NOMO-1 (cell line): ENCODE data around the gene XDH.

Experiments
- DNase-seq, 2 experiments: peaks; one replicate each; lab custom pipeline; 2025; ENCODE audit not compliant: unreplicated experiment in 2 of 2; lab: John Stamatoyannopoulos, UW

Gene XDH

DNA sequence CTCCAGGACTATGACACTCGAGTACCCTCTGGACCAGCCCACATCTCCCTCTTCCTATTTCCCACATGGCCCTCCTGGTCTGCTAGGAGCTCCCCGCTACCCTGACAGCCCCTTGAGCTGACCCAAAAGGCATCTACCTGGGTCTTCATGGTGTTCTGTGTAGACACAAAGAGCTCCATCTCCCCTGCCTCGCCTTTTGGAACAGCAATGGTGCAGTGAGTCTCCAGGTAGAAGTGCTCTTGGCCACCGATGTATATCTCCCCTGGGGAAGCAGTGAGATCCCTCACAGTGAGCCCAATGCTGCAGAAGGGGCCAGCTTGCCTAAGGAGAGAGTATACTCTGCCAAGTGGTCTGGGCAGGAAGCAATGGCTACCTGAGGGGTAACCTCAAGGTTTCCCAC lies 47.8 kb downstream of the XDH start:
- no peak for DNase-seq

DNA sequence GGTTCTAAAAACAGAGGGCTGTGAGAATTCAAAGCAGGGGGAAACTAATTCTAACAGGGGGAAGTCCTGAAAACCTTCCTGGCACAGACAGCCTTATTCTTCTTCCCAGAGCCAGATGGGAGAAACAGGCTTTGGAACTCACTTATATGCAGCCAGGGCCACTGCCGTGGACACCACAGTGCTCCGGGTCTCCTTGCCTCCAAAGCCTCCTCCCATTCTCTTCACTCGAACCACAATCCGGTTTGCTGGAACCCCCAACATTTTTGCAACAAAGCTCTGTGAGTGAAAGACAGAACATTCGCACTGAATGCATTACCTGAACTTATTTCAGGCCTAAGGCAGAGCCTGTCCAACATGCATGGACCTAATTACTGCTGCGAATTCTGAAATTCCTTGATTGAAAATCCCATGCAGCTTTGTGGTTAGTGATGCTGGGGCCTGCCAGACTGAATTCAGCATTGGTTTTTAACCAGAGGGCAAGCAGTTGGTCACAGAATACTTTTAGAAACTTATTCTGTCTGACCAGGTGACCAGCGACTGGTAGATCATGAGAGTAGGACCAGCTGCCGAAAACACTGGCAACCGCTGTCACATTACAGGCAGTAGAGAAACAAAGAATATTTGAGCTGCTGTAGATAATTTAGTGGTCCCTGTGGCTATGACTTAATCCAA lies 48.6 kb downstream of the XDH start:
- no peak for DNase-seq

DNA sequence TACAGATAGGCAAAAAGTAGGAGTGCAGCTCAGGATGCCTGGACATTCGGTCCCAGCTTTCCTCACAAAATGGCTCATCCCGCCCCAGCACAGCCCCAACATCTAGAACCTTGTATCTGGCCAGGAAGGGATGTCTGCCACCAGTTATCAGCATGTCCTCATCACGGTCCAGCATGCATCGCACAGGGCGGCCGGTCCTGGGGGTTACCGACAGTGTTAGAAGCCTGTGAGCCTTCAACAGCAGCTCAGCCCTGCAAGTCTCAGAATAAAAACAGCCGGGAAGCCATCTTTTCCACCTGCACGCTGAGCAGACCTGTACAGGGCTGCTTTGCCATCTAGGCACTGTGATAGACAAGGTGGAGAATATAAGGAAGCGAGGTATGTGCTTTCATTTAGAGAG lies 49.2 kb downstream of the XDH start:
- DNase-seq = no peak

DNA sequence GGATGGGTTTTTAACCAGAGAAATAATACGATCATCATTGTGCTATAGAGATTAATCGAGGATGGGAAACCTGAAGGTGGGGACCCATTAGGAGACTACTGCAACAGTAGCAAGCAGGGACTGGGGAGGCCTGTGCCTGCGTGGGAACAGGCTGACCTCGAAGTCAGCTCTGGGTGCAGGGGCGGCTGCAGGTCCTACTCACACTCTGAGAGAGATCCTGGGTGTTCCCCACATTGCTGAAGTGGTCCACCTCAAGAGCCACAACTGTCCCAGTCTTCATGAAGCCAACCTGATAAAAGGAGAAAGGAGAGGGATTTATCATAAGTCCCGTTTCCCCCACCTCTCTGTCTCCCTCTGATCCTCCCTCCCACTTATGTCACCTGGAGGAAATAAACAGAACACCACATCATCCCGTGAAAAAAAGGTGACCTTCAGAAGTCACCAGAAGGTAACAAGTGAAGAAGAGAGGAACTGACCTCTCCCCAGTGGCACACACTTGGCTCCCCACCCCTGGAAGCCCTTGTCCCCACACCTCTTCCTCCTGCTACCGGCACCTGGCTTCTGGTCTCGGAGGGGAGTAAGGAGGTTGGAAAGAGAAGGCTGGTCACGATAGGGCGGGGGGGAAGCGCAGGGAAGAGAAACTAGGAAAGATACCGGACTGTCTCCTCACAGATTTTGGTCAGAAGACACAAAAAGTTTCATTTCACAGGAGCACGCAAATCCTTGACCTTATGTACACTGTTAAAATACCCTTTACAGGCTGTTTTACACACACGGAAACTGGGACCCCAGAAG lies 50.4 kb downstream of the XDH start:
- no peak for DNase-seq

DNA sequence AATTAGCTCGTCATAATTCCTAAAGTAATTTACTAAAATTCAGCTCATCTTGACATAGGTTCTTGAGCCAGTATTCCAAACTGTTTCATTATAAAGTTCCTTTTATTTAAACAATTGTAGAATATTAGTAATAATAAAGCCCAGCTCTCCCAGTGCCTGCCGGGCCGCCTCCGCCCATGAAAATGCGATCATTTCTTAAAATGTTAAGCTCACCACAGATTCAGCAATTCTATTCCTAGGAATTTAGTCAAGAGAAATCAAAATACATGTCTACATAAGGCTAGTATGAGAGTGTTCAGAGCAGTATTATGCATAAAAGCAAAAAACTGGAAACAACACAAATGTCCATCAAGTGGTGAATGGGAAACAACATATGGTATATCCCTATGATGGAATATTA lies 52.0 kb downstream of the XDH start:
- DNase-seq = no peak

DNA sequence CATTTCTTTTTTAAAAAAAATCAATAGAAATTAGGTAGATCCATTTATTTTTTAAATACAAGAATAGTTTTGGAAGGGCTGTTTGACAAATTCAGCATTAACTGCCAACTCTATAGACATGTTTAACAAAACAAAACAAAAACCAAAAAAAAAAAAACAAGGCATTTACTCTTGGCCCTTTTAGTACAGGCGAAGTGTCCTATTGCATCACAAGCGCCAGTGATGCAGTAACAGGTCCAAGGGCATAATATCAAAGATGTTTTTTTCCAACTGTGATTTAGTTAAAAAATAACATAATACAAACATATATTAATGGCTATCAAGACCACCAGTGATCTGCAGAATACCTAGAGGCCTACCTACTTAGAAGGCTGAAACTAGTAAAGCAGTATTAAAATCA lies 55.3 kb downstream of the XDH start:
- no peak for DNase-seq

DNA sequence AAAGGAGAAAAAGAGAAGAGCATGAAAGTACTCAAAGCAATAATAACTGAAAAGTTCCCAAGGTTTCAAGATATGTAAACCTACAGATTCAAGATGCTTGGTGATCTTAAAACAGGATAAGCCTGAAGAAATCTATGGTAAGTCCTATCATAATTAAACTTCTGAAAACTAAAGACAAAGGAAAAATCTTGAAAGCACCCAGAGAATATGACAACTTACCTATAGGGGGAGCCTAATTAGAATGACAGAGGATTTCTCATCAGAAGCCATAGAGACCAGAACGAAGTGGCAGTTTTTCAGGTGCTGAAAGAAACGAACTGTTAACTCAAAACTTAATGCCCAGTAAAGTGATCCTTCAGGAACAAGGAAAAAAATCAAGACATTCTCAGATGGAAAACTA lies 59.7 kb downstream of the XDH start:
- DNase-seq = peak in 1 of 2 experiments; percentile 13

DNA sequence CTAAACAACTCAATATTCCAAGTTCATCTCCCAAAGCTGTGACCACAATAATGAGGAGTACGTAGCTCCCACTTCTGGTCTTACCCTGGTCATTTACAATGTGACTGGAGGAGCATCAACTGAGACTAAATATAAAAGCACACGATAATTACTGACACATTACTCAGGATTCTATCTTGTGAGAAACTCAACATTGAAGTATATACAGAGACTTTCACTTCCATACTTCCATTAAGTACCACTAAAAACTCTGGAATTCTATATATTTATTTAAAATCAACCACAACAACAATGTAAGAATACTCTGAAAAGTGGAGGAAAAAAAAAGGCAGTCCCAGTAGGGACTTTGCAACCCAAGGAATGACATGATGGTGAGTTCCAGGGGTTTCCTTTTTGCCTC lies 61.4 kb downstream of the XDH start:
- DNase-seq = no peak

DNA sequence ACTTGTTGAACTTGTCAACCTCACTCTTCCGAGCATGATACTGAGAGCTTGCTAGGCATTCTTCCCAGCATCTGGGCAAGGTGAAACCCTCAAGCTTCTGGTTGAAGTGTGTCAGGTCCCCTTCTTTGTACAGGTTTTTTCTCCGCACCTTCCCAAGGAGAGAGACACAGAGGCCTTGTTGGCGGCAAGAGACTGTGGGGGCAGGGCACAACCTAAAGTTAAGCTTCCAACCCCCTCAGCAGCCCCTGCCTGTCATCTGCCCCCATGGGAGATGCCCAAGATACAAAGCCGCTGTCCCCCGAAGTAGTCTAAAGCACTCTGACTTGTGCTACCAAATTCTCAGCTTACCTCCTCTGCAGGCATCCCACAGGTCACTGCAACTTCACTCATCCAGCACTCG lies 64.9 kb downstream of the XDH start:
- DNase-seq = no peak

DNA sequence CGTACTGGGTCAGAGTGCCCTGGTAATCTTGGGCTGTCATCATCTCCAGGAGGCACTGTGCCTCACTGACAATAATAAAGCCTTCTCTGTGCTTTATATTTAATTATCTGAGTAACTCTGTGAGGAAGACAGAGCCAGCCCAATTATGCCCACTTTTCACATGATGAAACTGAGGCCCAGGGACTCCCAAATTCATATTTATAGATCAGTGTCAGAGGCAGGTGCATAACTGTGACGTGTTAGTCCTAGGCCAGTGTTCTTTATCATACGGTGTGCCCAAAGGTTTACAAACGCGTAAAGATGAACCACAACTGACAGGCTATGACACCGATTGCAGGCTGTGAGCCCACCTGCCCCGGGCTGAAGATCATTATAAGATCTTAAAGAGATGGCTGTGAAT lies 65.4 kb downstream of the XDH start:
- no peak for DNase-seq

DNA sequence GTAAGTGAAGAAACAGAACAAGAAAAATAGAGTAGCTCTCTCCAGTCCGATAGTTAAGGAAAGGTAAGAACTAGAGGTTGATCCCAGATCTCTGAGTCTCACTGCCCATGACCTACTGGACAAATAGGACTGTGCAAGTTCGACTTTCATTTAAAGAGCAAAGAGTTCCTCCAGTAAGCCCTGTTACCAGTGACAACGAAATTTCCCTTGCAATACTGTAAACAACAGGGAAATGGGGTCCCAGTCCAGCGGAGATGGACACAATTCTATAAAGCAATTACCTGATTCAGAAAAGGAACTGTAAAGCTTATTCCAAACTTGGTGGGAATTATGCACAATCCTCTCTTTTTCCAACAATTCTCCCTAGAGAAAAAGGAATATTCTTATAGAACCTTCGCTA lies 65.9 kb downstream of the XDH start:
- DNase-seq = no peak

DNA sequence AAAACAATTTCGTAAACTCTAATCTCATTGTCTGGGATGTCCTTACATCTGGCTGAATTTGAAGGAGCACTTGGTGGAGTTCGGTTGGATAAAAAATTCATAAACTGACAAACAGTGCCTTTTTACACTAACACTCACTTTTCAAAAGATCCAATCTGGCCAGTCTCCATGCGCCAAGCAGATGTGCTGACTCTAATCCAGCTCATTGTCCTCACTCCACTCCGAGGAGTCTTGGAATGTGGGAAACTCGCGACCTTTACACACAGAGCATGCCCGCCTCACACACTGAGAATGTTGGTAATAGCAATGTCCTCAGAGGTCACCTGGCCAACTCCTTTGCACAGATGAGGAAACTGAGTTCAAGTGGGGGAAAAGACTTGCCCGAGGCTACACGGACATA lies 66.8 kb downstream of the XDH start:
- DNase-seq = no peak

DNA sequence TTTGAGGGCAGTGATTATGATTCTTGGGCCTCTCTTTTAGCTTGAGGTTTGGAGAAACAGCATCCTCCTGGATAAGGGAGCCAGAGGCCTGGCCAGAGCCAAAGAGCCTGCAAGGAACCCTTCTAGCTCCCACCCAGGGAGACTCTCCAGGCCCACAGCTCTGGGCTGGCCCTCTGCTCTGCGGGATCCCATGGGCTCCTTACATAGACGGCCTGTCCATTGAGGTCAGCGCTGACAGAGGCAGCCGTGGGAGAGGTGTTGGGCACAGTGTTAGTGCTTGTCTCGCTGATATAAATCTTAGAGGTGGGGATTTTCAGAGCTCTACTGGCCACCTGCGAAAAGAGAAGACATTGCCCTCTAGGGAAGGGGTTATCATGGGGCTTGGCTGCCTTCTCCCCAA lies 67.2 kb downstream of the XDH start:
- DNase-seq = no peak

DNA sequence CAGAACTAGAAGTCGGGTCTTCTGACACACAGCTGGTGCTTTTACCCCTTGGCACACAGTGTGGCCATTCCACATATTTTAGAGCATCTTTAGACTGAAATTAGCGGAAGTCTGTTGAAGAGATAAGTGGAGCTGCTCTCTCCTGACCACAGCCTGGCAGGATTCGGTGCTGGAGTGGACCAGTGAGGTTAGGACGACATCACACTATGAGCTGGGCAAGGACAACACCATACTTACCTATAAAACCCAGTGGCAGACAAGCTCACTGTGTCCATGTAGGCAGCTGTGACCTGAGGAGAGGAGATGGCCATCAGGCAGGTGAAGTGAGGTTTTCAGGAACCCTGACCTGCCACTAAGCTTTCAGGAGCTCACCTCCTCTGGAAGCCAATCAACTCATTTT lies 70.1 kb downstream of the XDH start:
- DNase-seq = no peak

DNA sequence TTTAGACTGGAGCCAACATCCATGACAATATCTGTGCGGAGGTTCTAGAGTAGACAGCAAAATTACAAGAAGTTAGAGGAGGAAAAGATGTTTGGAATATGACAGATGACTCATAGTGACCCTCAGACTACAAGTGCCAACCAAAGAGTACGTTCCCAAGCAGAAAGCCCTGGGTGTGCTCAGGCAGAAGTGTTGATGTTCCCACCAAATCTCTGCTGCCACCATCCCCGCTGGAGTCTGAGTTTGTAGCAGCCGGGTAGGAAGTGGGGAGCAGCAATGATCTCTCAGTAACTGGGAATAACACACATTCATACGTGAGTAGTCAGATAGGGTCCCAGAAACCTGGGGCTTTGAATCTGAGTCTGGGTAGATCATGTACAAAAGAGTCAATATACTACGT lies 73.2 kb downstream of the XDH start:
- no peak for DNase-seq

DNA sequence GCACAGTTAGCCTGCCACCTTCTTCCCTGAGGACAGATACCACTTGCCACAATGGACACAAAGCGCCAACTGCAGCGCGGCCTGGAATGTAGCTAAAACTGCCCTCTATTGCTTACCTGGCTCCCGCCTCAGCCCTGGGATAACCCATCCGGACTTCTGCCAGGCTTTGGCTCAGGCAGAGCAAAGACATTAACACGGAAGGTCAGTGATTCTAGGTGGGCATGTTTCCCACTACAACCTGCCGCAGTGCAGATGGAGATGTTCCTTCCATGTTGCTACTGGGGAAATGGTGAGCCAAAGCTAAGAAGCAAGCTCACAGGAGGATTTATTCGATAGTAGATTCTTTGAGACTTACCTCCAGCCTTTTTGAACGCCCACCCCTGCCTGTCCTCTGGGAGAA lies 74.8 kb downstream of the XDH start:
- DNase-seq = no peak

DNA sequence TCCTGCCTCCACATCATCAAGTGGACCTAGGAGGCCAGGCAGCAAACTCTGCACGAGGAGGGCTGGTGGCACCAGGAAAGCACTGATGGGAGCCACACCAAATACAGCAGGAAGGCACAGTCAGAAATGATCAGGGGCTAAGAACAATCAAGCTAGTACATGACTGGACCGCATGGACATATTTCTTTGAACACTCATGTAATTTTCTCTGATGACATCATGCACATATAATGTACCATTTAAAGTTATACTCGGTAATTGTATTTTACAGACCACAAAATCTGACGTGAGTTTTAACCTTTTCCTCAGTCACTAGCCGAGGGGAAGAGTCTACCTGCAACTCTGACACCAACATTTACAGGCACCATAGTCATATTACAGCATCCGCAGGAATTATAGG lies 76.7 kb downstream of the XDH start:
- no peak for DNase-seq

DNA sequence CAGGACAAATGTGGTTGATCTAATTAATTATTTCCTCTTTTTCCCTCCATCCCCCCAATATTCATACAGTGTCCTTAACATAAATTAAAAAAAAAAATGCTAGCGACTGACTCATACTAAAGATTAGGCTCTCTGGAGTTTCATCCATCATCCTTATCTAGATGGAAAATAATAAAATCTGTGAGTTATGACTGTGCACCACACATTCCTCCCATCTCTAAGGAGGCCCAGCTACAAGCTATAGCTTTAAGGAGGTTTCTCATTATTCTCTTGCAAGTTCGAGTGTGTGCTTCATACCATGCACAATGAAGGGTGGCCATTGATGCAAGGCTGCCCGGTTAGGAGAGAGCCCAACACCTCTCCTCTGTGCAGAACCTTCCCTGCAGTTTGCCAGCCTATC lies 77.3 kb downstream of the XDH start:
- DNase-seq = no peak

DNA sequence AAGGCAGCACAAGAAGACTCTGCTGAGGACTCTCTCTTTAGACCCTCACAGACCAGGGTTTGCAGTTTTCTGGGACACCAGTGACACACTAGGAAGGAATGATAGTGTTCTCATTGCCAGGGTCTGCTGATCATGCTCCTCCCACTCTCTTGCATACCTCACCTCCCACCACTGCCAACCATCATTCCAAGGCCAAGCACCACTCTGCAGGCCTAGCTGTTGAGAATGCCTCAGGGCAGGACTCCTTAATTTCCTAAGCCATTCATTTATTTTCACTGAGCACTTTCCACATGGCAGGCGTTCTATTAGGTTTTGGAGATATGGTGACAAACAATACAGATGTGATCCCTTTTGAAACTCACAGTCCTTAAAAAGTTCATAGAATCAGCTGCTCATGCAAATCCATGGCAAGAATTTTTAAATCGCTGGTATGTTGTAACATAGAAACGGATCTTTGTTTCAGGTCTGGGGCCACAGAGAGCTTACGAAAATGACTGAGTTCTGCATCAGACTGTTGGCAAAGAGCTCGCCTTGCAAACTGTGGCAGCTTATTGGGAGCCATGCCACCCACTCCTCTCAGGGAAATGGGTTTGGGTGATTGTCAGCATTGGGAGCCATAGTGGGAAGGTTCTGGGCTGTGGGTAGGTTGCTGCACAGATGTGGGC lies 78.5 kb downstream of the XDH start:
- DNase-seq = no peak

DNA sequence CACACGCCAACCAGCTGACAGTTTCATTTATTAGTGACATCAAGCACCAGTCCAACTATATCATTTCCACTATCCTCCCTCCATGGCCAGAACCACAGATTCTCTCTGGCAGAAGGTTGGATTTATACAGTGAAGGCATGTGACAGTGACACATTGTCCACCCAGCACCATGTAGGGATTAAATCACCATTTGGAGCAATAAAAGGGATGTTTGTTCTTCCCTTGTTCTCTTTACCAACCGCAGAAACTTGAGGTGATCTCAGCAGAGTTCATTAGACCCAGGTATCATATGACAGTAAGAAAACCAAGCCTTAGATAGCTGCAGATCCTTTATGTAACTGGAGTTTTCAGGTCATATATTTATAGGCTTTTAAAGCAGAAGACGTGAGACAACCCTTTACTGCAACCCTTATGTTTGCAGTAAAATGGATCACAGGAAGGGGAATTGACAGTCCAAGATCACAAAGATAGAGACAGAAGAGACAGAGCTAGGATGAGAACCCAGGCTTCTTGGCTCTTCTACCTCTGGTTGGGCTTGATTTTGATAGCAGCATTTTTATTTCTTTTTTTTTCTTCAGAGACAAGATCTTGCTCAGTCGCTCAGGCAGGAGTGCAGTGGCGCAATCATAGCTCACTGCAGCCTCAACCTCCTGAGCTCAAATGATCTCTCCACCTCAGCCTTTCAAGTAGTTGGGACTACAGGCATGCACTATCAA lies 80.1 kb downstream of the XDH start:
- no peak for DNase-seq

DNA sequence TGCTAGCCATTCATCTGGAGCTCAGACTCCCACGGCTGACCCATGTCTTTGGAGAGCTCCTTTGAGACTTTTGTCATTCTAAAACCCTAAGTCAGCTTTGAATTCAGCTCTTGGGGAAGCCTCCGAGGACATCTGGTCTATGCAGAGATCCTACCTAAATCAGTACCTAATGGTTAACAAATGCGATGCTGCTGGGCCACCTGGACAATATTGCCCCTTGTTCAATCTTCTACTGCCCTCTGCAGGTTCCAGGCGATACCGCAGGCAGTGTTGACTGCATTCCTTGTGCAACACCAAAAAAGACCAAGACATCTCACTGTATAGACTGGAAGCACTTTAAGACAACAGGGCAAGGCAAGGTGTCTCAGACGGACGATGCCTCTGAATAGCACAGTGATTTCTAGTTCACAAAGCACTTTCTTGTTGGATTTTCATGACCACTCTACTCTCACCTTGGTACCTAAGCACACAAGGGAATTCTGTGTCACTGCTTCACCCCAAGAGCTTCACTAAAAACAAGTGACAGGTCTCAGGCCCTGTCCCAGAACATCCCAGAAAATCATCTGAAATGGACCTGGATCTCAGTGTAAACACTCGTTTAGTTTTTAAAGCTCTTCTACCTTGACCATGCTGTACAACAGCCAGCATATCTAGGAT lies 80.9 kb downstream of the XDH start:
- peak; percentile 40 to 46 for DNase-seq
